IMR-90 (cell line): ENCODE data around the gene SSNA1. TPM values are rescaled to one million over a fixed set of nuclear protein-coding genes. Genes with fewer than 3 reads are reported as not detected.

Source experiments
- ATAC-seq: fragments of 200-7000 bp; cut with Tn5 transposase; 2 replicates; pipeline ENCODE4 v1.9.1; 2020; ENCODE audit warnings: low read depth, mild to moderate bottlenecking, moderate library complexity
- BruUV-seq: library from RNA; stranded (reverse); fragments of 400-500 nt; replicated peaks from 2 replicates; lab custom pipeline; 2021; lab: Mats Ljungman, UMichigan
- CTCF ChIA-PET: fragments of 300-600 bp; formaldehyde crosslinking; extraction: SDS; loops from one replicate; lab custom pipeline; 2021; ENCODE audit warnings: antibody characterized with exemption; lab: Yijun Ruan, JAX
- POLR2A ChIA-PET: fragments of 300-600 bp; sonication (Branson Sonifier 250); formaldehyde crosslinking; loops from one replicate; lab custom pipeline; 2022; ENCODE audit warnings: antibody characterized with exemption; ENCODE audit not compliant: unreplicated experiment; lab: Charles Lee
- DNase-seq: peaks from one replicate; pipeline ENCODE4 v3.0.0; 2013
- H2AFZ ChIP-seq: replicated peaks from 2 replicates; pipeline ENCODE3; 2013; ENCODE audit warnings: low read length, mild to moderate bottlenecking; ENCODE audit not compliant: poor library complexity
- H2AK5ac ChIP-seq: 2 replicates; pipeline ENCODE4 v1.6.1; 2013; ENCODE audit warnings: low read depth, low read length, inconsistent platforms
- H2AK9ac ChIP-seq: replicated peaks from 2 replicates; pipeline ENCODE3; 2013; ENCODE audit warnings: mild to moderate bottlenecking, low read depth, low read length, moderate library complexity; ENCODE audit not compliant: poor library complexity
- H2BK120ac ChIP-seq: 2 replicates; pipeline ENCODE4 v1.6.1; 2013; ENCODE audit warnings: low read depth, low read length, inconsistent platforms
- H2BK15ac ChIP-seq: 3 replicates; pipeline ENCODE4 v1.6.1; 2013; ENCODE audit warnings: low read depth, low read length, inconsistent platforms
- H2BK20ac ChIP-seq: 2 replicates; pipeline ENCODE4 v1.6.1; 2013; ENCODE audit warnings: low read depth, mild to moderate bottlenecking, inconsistent platforms, low read length, moderate library complexity
- H2BK5ac ChIP-seq: 2 replicates; pipeline ENCODE4 v1.6.1; 2013; ENCODE audit warnings: mild to moderate bottlenecking, low read depth, low read length, inconsistent platforms; ENCODE audit not compliant: poor library complexity, severe bottlenecking
- H3K14ac ChIP-seq: replicated peaks from 2 replicates; pipeline ENCODE4 v1.6.1; 2013; ENCODE audit warnings: low read depth, low read length, inconsistent platforms
- H3K18ac ChIP-seq: 2 replicates; pipeline ENCODE4 v1.6.1; 2013; ENCODE audit warnings: low read depth, low read length, control low read depth
- H3K23ac ChIP-seq: 2 replicates; pipeline ENCODE4 v1.6.1; 2013; ENCODE audit warnings: low read depth, low read length, inconsistent platforms
- H3K27ac ChIP-seq: 2 replicates; pipeline ENCODE4 v1.5.1; 2013; ENCODE audit warnings: mild to moderate bottlenecking, control low read depth, low read length; ENCODE audit not compliant: insufficient read depth
- H3K27me3 ChIP-seq: 2 replicates; pipeline ENCODE4 v1.6.1; 2013; ENCODE audit warnings: low read length; ENCODE audit not compliant: control insufficient read depth, insufficient read depth
- H3K36me3 ChIP-seq: 2 replicates; pipeline ENCODE4 v1.6.1; 2013; ENCODE audit warnings: low read length, mixed read lengths; ENCODE audit not compliant: control insufficient read depth, insufficient read depth
- H3K4ac ChIP-seq: 2 replicates; pipeline ENCODE4 v1.6.1; 2013; ENCODE audit warnings: low read depth, low read length, inconsistent platforms
- H3K4me1 ChIP-seq: 2 replicates; pipeline ENCODE4 v1.6.1; 2013; ENCODE audit warnings: low read length, mixed read lengths; ENCODE audit not compliant: control insufficient read depth, insufficient read depth
- H3K4me2 ChIP-seq: 2 replicates; pipeline ENCODE4 v1.6.1; 2013; ENCODE audit warnings: low read depth, mild to moderate bottlenecking, control low read depth, low read length, moderate library complexity
- H3K4me3 ChIP-seq: 2 replicates; pipeline ENCODE4 v1.5.1; 2013; ENCODE audit warnings: low read depth, mild to moderate bottlenecking, control low read depth, low read length, moderate library complexity; ENCODE audit not compliant: insufficient read depth
- H3K56ac ChIP-seq: 2 replicates; pipeline ENCODE4 v1.6.1; 2013; ENCODE audit warnings: low read length, inconsistent platforms; ENCODE audit not compliant: insufficient read depth; ENCODE audit errors: extremely low read depth
- H3K79me1 ChIP-seq, 2 experiments: 2 replicates each; pipeline ENCODE4 v1.6.1; 2013; ENCODE audit warnings: low read length in 2 of 2, inconsistent platforms in 1 of 2, low read depth in 1 of 2
- H3K9ac ChIP-seq: 2 replicates; pipeline ENCODE4 v1.6.1; 2013; ENCODE audit warnings: low read depth, low read length, control low read depth
- H3K9me1 ChIP-seq: 2 replicates; pipeline ENCODE4 v1.6.1; 2013; ENCODE audit warnings: low read length, inconsistent platforms; ENCODE audit not compliant: insufficient read depth
- H3K9me3 ChIP-seq: 2 replicates; pipeline ENCODE4 v1.6.1; 2013; ENCODE audit warnings: low read length; ENCODE audit not compliant: control insufficient read depth, insufficient read depth
- H4K20me1 ChIP-seq: 2 replicates; pipeline ENCODE4 v1.6.1; 2013; ENCODE audit warnings: low read length, inconsistent platforms; ENCODE audit not compliant: insufficient read depth
- H4K5ac ChIP-seq: 2 replicates; pipeline ENCODE4 v1.6.1; 2013; ENCODE audit warnings: mild to moderate bottlenecking, low read depth, low read length, control low read depth
- H4K8ac ChIP-seq, 2 experiments: 2 replicates each; pipeline ENCODE4 v1.6.1; 2013; ENCODE audit warnings: low read depth in 2 of 2, low read length in 2 of 2, control low read depth in 1 of 2, inconsistent platforms in 1 of 2
- H4K91ac ChIP-seq: 2 replicates; pipeline ENCODE4 v1.6.1; 2013; ENCODE audit warnings: low read depth, low read length, inconsistent platforms; ENCODE audit not compliant: insufficient read depth
- CEBPB ChIP-seq: IDR thresholded peaks from 2 replicates; pipeline ENCODE4 v1.6.1; 2012; ENCODE audit warnings: low read depth, low read length, improper control_type of control experiment
- MAZ ChIP-seq: IDR thresholded peaks from 2 replicates; pipeline ENCODE4 v1.6.1; 2012; ENCODE audit warnings: low read depth, mild to moderate bottlenecking, low read length, improper control_type of control experiment, moderate library complexity, borderline replicate concordance
- MXI1 ChIP-seq: IDR thresholded peaks from 2 replicates; pipeline ENCODE4 v1.6.1; 2012; ENCODE audit warnings: low read depth, mild to moderate bottlenecking, low read length, moderate library complexity, borderline replicate concordance
- WGBS, 2 experiments: methylation state at CpG; one replicate each; pipeline versions ENCODE4 v1.1.5 to v1.1.7; 2013; ENCODE audit warnings: missing lambda C conversion rate in 2 of 2; ENCODE audit not compliant: insufficient read length in 1 of 2; ENCODE audit errors: extremely low coverage in 2 of 2; 5-methylcytosine and 5-hydroxymethylcytosine counted together
- dilution Hi-C: fragments of 300-500 bp; cut with HindIII; formaldehyde crosslinking; loops from one replicate; pipeline ENCODE4 v1.14.3; 2018; ENCODE audit warnings: low sequenced_read_pairs; ENCODE audit not compliant: unreplicated experiment
- in situ Hi-C: fragments of 300-500 bp; cut with MboI; formaldehyde crosslinking; loops from 3 replicates; pipeline ENCODE4 v1.14.3; 2019; ENCODE audit warnings: low sequenced_read_pairs, inconsistent platforms, mixed read lengths
- intact Hi-C: fragments of 100-400 bp; cut with micrococcal nuclease; formaldehyde crosslinking; loops from 2 replicates; pipeline ENCODE4 v1.10.0; 2022
- polyA plus RNA-seq, 3 experiments: library from polyadenylated mRNA; depleted of rRNA; stranded (reverse); fragments of >200 nt; gene quantifications; 2 replicates each; pipeline ENCODE4 v1.2.3, GENCODE V29; 2012; ENCODE audit warnings: low replicate concordance in 1 of 3
- total RNA-seq: library from RNA; depleted of rRNA; stranded (reverse); fragments of >200 nt; gene quantifications from 2 replicates; pipeline ENCODE4 v1.2.3, GENCODE V29; 2012

SSNA1 gene
- total and polyA plus RNA-seq, 2 of the 4 experiments (the other 2 are of a cell fraction) = 55.7 to 86.7 TPM

GRCh38 chr9:137168573-137168903 lies 19.9 kb upstream of the SSNA1 start:
- Histone ChIP-seq H2BK120ac (no peak overlapping the region), H3K4me3 (0 out of 2 replicates have a peak overlapping the region, but pooled peaks have one; percentile 7), H3K9me1 (no peaks in the 10 kb centered on the region), H2BK20ac (no peak overlapping the region), H3K4ac (no peak overlapping the region), H3K27ac (no peak overlapping the region), H3K79me1 (no peaks in the 10 kb centered on the region), H4K20me1 (no peaks in the 10 kb centered on the region), H3K14ac (no peak overlapping the region), H2AK9ac (no peak overlapping the region), H3K36me3 (no peaks in the 10 kb centered on the region), H3K18ac (no peak overlapping the region), H4K5ac (no peak overlapping the region), H3K23ac (no peak overlapping the region), H3K9ac (no peak overlapping the region), H2BK15ac (no peak overlapping the region), H3K4me1 (peaks cover 4% of the 10 kb centered on the region; the same call in 1 of the 2 replicates), H3K27me3 (peaks cover 82% of the 10 kb centered on the region), H2AK5ac (no peak overlapping the region), H2AFZ (peak overlapping the region; percentile 51), H3K4me2 (no peak overlapping the region; the same call in 1 of the 2 replicates), H4K91ac (no peak overlapping the region), H4K8ac (no peak overlapping the region), H3K9me3 (no peaks in the 10 kb centered on the region), H3K56ac (no peak overlapping the region), H2BK5ac (no peak overlapping the region)
- POLR2A ChIA-PET = no interaction called here
- 0% methylated on average over 9 of the region's 36 CpGs; no CpG with 5 or more reads in 1 of the 2 experiments for WGBS, 2 experiments
- intact Hi-C loops (no loop called here), dilution Hi-C loops (no loop called here), in situ Hi-C loops (no loop called here)
- no TSS peak for BruUV-seq
- CTCF ChIA-PET = no interaction called here
- ATAC-seq = peak; percentile 18
- DNase-seq = no peak
- TF ChIP-seq MXI1 = no peak
- TF ChIP-seq CEBPB = no peak
- no peak for TF ChIP-seq MAZ
